ENCODE data around the gene KDM3B.
"Not testable (repeated sequence)": the region's sequence is repeated elsewhere in the genome, so short reads cannot be mapped to it uniquely, and the experiment has no call there.

Gene KDM3B

GRCh38 chr5:138351056-138351455 is 1.4 kb upstream of the KDM3B start:
- ATAC-seq, result no peak

- no peak for ATAC-seq
These were observed 968 bp upstream of the KDM3B start for GRCh38 chr5:138351517-138351916.

GRCh38 chr5:138352722-138353559 is 456 bp downstream of the KDM3B start:
- peak; percentile 44 to 55 for ATAC-seq

GRCh38 chr5:138353560-138354080 is 1.1 kb downstream of the KDM3B start:
- no peak for ATAC-seq

GRCh38 chr5:138354387-138354786 is 1.9 kb downstream of the KDM3B start:
- ATAC-seq, result no peak

- ATAC-seq, result peak; percentile 66 to 77
These were observed 2.5 kb downstream of the KDM3B start for GRCh38 chr5:138354926-138355378.

- ATAC-seq, result no peak
These were observed 7.1 kb downstream of the KDM3B start for GRCh38 chr5:138359621-138360020.

- peak in 1 of 2 donors; percentile 24 for ATAC-seq
These were observed 8.5 kb downstream of the KDM3B start for GRCh38 chr5:138360941-138361452.

GRCh38 chr5:138364576-138364975 is 12.1 kb downstream of the KDM3B start:
- ATAC-seq, result no peak

- ATAC-seq, result no peak
These were observed 14.3 kb downstream of the KDM3B start for GRCh38 chr5:138366632-138367382.

- no peak for ATAC-seq
These were observed 16.8 kb downstream of the KDM3B start for GRCh38 chr5:138369261-138369660.

GRCh38 chr5:138369706-138370105 is 17.2 kb downstream of the KDM3B start:
- no peak for ATAC-seq

GRCh38 chr5:138370537-138370936 is 18.1 kb downstream of the KDM3B start:
- no peak for ATAC-seq

GRCh38 chr5:138371454-138371853 is 19.0 kb downstream of the KDM3B start:
- ATAC-seq, result no peak

- peak in 1 of 2 donors; percentile 33 for ATAC-seq
These were observed 19.7 kb downstream of the KDM3B start for GRCh38 chr5:138372225-138372624.

GRCh38 chr5:138372653-138373052 is 20.2 kb downstream of the KDM3B start:
- ATAC-seq, result no peak

- no peak for ATAC-seq
These were observed 29.9 kb downstream of the KDM3B start for GRCh38 chr5:138382347-138382746.

- no peak for ATAC-seq
These were observed 33.2 kb downstream of the KDM3B start for GRCh38 chr5:138385660-138386059.

- ATAC-seq, result no peak
These were observed 33.8 kb downstream of the KDM3B start for GRCh38 chr5:138386290-138386689.

GRCh38 chr5:138389332-138389731 is 36.8 kb downstream of the KDM3B start:
- ATAC-seq, result no peak

- ATAC-seq, result not testable (repeated sequence)
These were observed 37.4 kb downstream of the KDM3B start for GRCh38 chr5:138389911-138390310.

- no peak for ATAC-seq
These were observed 39.4 kb downstream of the KDM3B start for GRCh38 chr5:138391859-138392386.

GRCh38 chr5:138402640-138403039 is 50.2 kb downstream of the KDM3B start:
- ATAC-seq, result peak; percentile 60 to 71

Data from activated CD4-positive, CD25-positive, alpha-beta regulatory T cell treated with anti-CD3 and anti-CD28 coated beads, Interleukin-2, amount 50 U/mL, for 24 hours (primary cell).